Stimulated activated CD8-positive, alpha-beta memory T cell treated with anti-CD3 and anti-CD28 coated beads, Interleukin-7, amount 100 ng/mL, for 24 hours (primary cell): Measurements from ENCODE around the gene RDM1.

ENCODE experiments used
- DNase-seq: peaks from one replicate; pipeline ENCODE4 v3.0.0-alpha.2; 2020; ENCODE audit warnings: low read depth

The RDM1 gene

GRCh38 chr17:35870906-35871819 is 59.4 kb downstream of the RDM1 start:
- no peak for DNase-seq

DNA sequence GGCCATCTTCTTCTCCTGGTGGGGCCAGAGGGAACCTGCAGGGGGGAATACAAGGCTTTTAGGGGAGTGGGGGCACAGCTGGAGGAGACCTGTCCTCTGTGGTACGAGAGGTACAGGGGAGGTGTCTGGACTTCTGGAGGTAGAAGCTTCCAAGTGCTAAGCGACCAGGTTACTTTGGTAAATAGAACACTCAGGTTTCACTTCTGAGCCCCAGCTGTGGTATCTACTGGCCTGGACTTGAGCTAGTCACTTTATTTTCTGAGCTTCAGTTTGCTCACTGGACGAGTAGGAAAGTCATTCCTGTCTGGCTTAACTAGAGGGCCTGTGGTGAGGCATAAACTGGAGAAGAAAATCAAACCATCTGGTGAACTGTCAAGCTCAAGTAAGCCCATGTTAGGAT is 61.8 kb downstream of the RDM1 start, which contains the start of gene HEATR9:
Gene HEATR9 (minus strand): TSS at position 155 of the 400 bp plus-strand sequence. CDS start 149 bp downstream, at position 6.
- no peak for DNase-seq
